Activated CD4-positive, alpha-beta T cell treated with anti-CD3 and anti-CD28 coated beads, Interleukin-2, Interleukin-6, amounts not matched to agents 100 ng/mL and 50 ng/mL, durations not matched to agents 16 hours and 8 hours (primary cell): ENCODE measurements around the gene RAB5A.
"Not testable (repeated sequence)": the region's sequence is repeated elsewhere in the genome, so short reads cannot be mapped to it uniquely, and the experiment has no call there.

ENCODE experiments used
- DNase-seq: peaks from one replicate; pipeline ENCODE4 v3.0.0-alpha.2; 2020

Gene RAB5A

DNA sequence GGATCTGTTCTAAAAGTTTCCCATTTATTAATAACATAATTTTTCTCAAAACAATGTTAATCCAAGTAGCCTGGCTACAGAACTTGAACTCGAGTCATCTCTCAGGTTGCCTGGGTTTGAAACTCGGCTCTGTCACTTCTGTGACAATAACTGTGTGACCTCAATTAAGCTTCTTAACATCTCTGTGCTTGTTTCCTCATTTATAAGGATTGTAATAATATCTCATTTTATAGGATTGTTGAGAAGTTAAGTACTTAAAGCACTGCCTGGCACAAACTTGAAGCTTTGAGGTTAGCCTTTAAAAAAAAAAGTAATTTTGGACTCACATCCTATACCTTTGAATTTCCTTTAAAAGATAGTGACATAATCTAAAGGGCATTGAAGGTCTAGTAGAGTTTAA is 3.4 kb downstream of the RAB5A start:
- DNase-seq = no peak

DNA sequence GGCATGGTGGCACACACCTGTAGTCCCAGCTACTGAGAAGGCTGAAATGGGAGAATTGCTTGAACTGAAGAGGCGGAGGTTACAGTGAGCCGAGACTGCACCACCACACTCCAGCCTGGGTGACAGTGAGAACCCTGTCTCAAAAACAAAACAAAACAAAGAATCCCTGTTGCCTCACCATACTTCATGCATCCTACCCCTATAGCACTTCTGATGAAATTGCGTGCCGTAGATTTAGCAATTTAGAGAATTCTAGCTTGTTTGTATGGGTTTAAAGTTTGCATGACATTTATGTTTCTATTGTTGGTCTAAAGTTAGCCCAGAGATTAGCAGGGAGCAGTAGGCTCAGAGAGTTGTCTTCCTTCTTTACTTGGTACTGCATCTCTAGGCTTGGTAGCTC is 7.8 kb downstream of the RAB5A start:
- DNase-seq = no peak

GRCh38 chr3:19957354-19957753 is 10.5 kb downstream of the RAB5A start:
- not testable (repeated sequence) for DNase-seq

DNA sequence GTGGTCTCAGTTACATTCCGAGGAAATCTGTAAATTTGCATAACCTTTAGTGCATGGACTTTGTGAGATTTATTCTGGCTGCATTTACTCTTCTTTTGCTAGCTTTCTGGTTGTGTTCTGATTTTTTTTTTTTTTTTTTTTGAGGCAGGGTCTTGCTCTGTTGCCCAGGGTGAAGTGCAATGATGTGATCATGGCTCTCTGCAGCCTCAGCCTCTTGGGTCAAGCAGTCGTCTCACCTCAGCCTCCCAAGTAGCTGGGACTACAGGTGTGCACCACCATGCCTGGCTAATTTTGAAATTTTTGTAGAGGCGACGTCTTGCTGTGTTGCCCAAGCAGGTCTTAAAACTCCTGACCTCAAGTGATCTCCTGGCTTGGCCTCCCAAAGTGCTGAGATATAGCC is 12.6 kb downstream of the RAB5A start:
- DNase-seq = no peak

DNA sequence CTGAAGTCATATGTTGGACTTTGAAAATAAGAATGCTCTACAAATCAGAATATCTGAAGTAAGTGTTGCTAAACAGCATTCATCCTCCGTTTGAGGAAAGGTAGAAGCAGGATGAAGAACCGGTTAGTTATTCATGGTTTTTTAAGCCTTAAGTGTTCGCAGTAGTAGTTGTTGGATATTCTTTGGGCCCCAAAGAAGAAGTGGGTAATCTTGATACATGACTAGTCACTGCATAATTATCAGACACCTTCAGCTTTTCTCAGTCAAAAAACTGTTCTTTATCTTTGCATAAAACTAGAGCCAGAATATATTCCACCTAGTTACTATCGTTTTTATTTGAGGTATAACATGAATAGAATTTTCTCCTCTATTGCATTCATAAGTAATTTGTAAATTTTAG is 13.8 kb downstream of the RAB5A start:
- no peak for DNase-seq

DNA sequence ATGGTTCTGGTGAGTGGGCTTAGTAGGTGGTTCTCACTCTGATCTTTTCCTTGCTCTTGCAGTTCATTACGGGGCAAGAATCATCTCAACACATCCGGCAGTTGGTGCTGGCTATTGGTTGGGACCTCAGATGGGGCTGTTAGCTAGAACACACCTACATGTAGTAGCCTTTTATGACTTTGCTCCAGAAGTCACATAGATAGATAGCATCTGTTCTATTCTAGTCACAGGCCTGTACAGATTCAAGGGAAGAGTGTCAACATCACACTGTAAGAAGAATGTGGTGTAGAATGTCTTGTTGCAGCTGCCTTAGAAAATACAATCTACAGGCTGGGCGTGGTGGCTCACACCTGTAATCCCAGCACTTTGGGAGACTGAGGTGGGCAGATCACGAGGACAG is 15.1 kb downstream of the RAB5A start:
- no peak for DNase-seq

DNA sequence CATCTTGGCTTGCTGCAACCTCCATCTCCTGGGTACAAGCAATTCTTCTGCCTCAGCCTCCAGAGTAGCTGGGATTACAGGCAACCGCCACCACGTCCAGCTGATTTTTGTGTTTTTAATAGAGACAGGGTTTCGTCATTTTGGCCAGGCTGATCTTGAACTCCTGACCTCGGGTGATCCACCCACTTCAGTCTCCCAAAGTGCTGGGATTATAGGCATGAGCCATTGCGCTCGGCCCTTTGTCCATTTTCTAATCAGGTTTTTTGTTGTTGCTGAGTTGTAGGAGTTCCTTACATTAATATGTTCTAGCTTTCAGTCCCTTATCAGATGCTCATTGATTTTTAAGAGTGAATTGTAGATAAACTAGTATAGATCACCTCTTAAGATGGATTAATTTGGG is 20.3 kb downstream of the RAB5A start:
- DNase-seq = no peak

- DNase-seq = no peak
These were observed 20.9 kb downstream of the RAB5A start for GRCh38 chr3:19967812-19968211.

- no peak for DNase-seq
These were observed 23.4 kb downstream of the RAB5A start for GRCh38 chr3:19970327-19970726.

DNA sequence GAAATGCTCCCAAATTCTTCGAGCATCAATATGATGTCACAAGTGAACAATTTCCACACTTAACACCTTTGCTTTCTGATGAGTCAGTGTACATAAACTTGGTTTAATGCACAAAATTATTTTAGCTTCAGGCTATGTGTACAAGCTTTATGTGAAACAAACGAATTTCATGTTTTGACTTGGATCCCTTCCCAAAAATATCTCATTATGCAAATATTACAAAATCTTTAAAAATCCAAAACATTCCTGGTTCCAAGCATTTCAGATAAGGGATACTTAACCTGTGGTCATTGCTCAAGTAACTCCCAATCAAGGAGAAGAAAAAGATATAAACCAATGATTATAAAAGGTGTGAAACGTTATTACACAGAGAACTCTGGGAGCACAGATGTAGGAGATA is 25.2 kb downstream of the RAB5A start:
- no peak for DNase-seq

DNA sequence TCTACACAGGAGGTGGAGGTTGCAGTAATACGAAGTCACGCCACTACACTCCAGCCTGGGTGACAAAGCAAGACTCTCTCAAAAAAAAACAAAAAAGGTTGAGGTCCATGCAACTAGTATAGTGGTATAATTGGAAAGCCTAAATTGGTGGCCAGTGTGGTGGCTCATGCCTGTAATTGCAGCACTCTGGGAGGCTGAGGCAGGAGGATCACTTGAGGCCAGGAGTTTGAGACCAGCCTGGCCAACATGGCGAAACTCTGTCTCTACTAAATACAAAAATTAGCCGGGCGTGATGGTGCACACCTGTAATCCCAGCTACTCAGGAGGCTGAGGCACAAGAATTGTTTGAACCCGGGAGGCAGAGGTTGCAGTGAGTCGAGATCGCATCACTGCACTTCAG is 42.0 kb downstream of the RAB5A start:
- DNase-seq = not testable (repeated sequence)

- DNase-seq = no peak
These were observed 47.9 kb downstream of the RAB5A start for GRCh38 chr3:19994796-19995195.

DNA sequence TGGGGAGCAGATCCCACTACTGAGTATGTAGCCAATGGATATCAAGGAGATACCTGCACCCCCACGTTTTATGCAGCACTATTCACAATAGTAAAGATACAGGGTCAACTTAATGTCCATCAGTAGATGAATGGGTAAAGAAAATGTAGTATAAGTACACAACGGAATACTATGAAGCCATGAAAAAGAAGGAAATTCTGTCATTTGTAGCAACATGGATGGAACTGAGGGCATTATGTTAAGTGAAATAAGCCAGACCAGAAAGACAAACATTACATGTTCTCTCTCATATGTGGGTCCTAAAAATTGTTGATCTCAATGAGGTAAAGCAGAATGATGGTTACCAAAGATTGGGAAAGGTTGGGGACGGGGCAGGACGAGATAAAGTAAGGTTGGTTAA is 50.6 kb downstream of the RAB5A start:
- DNase-seq = no peak

DNA sequence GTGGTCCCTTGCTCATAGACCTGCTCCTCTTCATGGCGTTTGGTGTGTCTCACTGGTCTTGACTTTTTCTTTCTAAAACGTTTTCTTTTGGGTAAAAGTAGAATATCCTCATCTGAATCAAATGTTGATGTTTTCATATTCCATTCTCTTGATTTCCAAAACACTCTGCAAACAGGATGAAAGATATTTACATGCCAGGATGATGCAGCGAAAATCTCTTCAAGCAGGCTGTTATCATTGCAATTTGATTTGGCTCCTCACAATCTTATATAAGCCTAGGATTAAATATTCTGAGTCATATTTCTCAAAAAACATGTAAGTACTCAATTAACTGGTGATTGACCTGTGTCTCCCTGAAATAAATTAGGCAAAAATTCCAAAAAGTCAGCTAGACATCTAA is 55.0 kb downstream of the RAB5A start:
- no peak for DNase-seq

GRCh38 chr3:20007960-20008359 is 61.1 kb downstream of the RAB5A start:
- DNase-seq = no peak

DNA sequence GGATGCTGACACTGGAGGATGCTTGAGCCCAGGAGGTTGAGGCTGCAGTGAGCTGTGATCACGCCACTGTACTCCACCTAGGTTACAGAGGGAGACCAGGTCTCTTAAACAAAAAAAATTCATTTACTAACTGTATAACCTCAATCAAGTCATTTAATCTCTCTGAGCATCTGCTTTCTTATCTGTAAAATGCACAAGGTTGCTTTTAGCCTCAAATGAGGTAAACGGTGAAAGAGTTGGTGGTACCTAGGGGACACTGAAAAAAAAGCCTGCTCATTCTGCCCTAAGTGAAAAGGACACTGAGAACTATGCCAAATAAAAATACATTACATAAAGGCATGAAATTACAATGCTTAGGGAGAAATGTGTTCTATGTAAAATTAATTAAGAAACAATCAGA is 61.7 kb downstream of the RAB5A start:
- no peak for DNase-seq

DNA sequence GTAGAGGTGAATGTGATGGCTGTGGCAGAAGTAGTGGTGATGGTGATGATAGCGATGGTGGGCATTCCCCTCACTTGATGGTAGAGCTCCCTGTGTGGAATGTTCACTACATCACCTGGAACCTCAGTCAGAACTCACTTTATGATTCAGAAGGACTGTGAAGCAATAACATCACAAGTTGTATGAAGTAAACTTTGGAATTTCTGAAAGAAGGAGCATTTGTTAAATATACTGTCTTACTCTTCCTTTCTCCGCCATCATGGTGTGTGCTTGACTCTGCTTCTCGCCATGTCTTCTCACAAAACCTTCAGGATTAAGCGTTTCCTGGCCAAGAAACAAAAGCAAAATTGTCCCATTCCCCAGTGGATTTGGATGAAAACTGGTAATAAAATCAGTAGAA is 65.3 kb downstream of the RAB5A start, which contains the start of gene PP2D1:
Gene PP2D1, minus strand, starts transcription at position 101 of the 400 bp plus-strand sequence. CDS start 192 bp downstream, outside the sequence.
- no peak for DNase-seq

- no peak for DNase-seq
These were observed 66.5 kb downstream of the RAB5A start for GRCh38 chr3:20013396-20013795.

DNA sequence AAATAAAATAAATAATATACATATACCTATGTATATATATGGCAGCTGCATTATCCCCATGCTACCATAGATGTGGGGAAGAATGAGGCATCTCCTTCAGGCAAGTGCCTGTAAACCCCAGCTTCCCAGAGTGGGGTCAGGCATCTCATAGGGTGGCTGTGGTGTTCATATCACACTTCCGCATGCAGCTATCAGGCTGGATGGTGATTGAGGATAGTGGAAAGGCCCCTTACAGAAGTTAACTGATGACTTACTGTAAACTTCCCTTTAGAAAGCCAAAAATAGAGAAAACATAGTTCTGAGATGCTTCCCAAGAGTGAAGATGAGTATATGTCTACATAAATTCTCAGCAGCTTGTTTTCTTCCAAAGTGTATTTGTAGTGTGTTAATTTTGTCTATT is 68.6 kb downstream of the RAB5A start:
- no peak for DNase-seq

- DNase-seq = not testable (repeated sequence)
These were observed 69.2 kb downstream of the RAB5A start for GRCh38 chr3:20016076-20016475.

DNA sequence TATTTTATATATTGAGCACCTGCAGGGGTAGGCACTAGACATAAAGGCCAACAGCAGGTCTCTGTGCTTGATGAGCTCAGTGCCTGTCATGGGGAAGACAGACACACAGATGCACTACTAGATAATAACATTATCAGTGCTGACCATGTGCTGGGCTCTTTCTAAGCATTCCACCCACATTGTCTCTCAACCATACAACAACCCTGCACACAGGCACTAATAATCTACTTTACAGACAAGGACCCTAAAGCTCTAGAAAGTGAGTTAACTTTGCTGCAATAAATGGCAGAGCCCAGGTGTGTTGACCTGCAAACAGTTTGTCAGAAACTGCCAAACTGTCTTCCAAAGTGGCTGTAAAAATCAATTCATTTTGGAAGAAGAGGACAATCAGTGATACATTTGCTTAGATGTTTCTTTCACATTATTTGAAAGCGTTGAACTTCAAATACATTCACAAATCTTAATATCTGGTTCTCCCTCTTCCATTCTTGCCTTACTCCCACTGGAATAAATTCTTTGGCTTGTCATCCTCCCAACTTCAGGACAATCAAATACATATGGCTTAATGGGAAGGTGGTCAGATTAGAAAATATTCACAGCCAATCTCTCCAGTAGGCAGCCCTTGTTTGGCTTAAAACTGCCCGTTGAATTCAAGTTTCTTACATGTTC is 76.2 kb downstream of the RAB5A start:
- DNase-seq = no peak

DNA sequence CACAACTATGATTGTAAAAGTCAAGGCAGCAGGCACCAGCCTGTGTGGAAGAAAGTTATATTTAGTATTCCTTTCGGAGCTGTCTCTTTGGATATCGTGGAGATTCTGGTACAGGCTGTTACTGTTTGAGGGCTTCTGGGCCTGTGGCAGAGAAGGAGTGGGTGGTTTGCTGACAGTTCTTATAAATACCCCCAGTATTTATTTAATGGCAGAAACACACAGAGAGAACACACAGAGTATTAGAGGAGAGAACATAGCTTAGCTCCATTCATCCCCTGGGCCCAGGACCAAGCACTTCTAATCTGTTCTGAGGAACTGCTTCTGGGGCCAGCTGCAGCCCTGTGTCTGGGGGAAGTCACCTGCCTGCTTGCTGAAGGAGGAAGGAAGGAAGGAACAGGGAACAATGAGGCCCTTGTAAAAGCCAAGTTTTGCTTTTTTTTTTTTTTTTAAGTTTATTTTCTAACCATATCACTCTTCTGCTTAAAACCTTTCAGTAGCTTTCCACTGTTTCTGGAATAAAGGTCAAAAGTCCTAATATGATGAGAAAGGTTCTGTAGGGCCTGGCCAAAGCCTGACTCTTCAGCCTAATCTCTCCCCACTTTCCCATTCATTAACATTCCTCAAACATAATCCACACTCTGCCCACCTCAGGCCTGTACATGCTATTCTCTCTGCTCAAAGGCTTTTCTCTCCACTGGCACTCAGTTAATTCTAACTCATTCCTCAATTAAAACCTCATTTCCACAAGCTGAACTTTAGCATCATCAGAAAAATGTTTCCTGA is 76.9 kb downstream of the RAB5A start:
- DNase-seq = no peak

- no peak for DNase-seq
These were observed 80.2 kb downstream of the RAB5A start for GRCh38 chr3:20027136-20027535.

- DNase-seq = no peak
These were observed 82.0 kb downstream of the RAB5A start for GRCh38 chr3:20028905-20029331.

GRCh38 chr3:20031939-20032338 is 85.0 kb downstream of the RAB5A start:
- not testable (repeated sequence) for DNase-seq
